H1 (cell line): ENCODE results near the gene REC8. TPM values are rescaled to one million over a fixed set of nuclear protein-coding genes. Genes with fewer than 3 reads are reported as not detected.

Experiments
- CTCF ChIA-PET: fragments of 300-600 bp; sonication (Branson Sonifier 250); formaldehyde crosslinking; loops from one replicate; lab custom pipeline; 2021; ENCODE audit not compliant: partially characterized antibody; lab: Charles Lee
- POLR2A ChIA-PET: fragments of 300-600 bp; sonication (Branson Sonifier 250); formaldehyde crosslinking; loops from one replicate; lab custom pipeline; 2021; ENCODE audit warnings: inconsistent platforms; ENCODE audit not compliant: partially characterized antibody; lab: Charles Lee
- DNase-seq, 2 experiments: peaks; one replicate each; pipeline versions ENCODE4 v3.0.0 to v3.0.0-alpha.2; 2010 to 2022; ENCODE audit warnings: low spot score in 2 of 2, low read depth in 1 of 2, mixed read lengths in 1 of 2
- FAIRE-seq: peaks from 2 replicates; lab custom pipeline; 2011; peaks lifted over from hg19 to GRCh38; lab: Jason Lieb, UNC
- H2AFZ ChIP-seq: 2 replicates; pipeline ENCODE4 v1.8.1; 2012; ENCODE audit warnings: low read length, inconsistent platforms
- H2AK5ac ChIP-seq: 2 replicates; pipeline ENCODE4 v1.6.1; 2013; ENCODE audit warnings: low read depth, low read length
- H2BK120ac ChIP-seq: replicated peaks from 2 replicates; pipeline ENCODE3; 2013; ENCODE audit warnings: low read depth, low read length, inconsistent platforms
- H2BK12ac ChIP-seq: 2 replicates; pipeline ENCODE4 v1.6.1; 2013; ENCODE audit warnings: low read depth, low read length
- H2BK15ac ChIP-seq: 2 replicates; pipeline ENCODE4 v1.6.1; 2013; ENCODE audit warnings: low read length
- H2BK20ac ChIP-seq: 2 replicates; pipeline ENCODE4 v1.6.1; 2013; ENCODE audit warnings: low read length
- H2BK5ac ChIP-seq: 2 replicates; pipeline ENCODE4 v1.6.1; 2013; ENCODE audit warnings: low read depth, low read length
- H3K14ac ChIP-seq: 2 replicates; pipeline ENCODE4 v1.6.1; 2013; ENCODE audit warnings: inconsistent platforms; ENCODE audit not compliant: insufficient read length
- H3K18ac ChIP-seq: 2 replicates; pipeline ENCODE4 v1.6.1; 2013; ENCODE audit warnings: low read length; ENCODE audit errors: extremely low read depth
- H3K23ac ChIP-seq: 2 replicates; pipeline ENCODE4 v1.6.1; 2013; ENCODE audit warnings: inconsistent platforms; ENCODE audit not compliant: insufficient read length
- H3K23me2 ChIP-seq: 2 replicates; pipeline ENCODE4 v1.6.1; 2013; ENCODE audit warnings: low read depth, low read length
- H3K27ac ChIP-seq: 2 replicates; pipeline ENCODE4 v1.6.1; 2011; ENCODE audit warnings: low read depth, low read length, inconsistent platforms
- H3K27me3 ChIP-seq, 4 experiments: replicated peaks in 1 of 4; 1 replicate in 1 of 4; 2 replicates in 3 of 4; pipeline versions ENCODE4 v1.6.1 to v1.8.1; 2011 to 2013; ENCODE audit warnings: low read length in 3 of 4, mild to moderate bottlenecking in 3 of 4, inconsistent platforms in 2 of 4, mixed read lengths in 2 of 4, moderate library complexity in 1 of 4; ENCODE audit not compliant: control insufficient read depth in 3 of 4, insufficient read depth in 3 of 4; ENCODE audit errors: extremely low read depth in 1 of 4
- H3K36me3 ChIP-seq, 4 experiments: 2 replicates each; pipeline versions ENCODE4 v1.6.1 to v1.8.1; 2011 to 2013; ENCODE audit warnings: mild to moderate bottlenecking in 4 of 4, low read length in 3 of 4, moderate library complexity in 2 of 4, control low read depth in 1 of 4, inconsistent platforms in 1 of 4; ENCODE audit not compliant: insufficient read depth in 4 of 4, control insufficient read depth in 2 of 4
- H3K4ac ChIP-seq: replicated peaks from 2 replicates; pipeline ENCODE3; 2013; ENCODE audit warnings: low read length, low read depth, mixed read lengths, inconsistent platforms; ENCODE audit not compliant: insufficient read length
- H3K4me1 ChIP-seq, 4 experiments: replicated peaks in 1 of 4; 1 replicate in 1 of 4; 2 replicates in 3 of 4; pipeline versions ENCODE4 v1.6.1 to v1.8.1; 2011 to 2013; ENCODE audit warnings: low read length in 3 of 4, inconsistent platforms in 2 of 4, mixed read lengths in 1 of 4; ENCODE audit not compliant: insufficient read depth in 4 of 4, control insufficient read depth in 3 of 4
- H3K4me2 ChIP-seq, 2 experiments: 2 replicates each; pipeline versions ENCODE4 v1.6.1 to v1.8.1; 2011 to 2013; ENCODE audit warnings: low read depth in 2 of 2, low read length in 2 of 2, control low read depth in 1 of 2, inconsistent platforms in 1 of 2, mild to moderate bottlenecking in 1 of 2; ENCODE audit not compliant: insufficient read depth in 1 of 2
- H3K4me3 ChIP-seq, 4 experiments: fragments of 200-600, 300-600 bp in 1 of 4; sonication (generic), shearing (Covaris generic), sonication (Bioruptor Twin) in 1 of 4; 2 replicates each; pipeline versions ENCODE4 v1.5.1 to v1.8.1; 2011 to 2016; ENCODE audit warnings: low read length in 4 of 4, low read depth in 3 of 4, control low read depth in 2 of 4, inconsistent platforms in 2 of 4, mild to moderate bottlenecking in 2 of 4, mixed read lengths in 1 of 4, moderate library complexity in 1 of 4; ENCODE audit not compliant: insufficient read depth in 2 of 4; ENCODE audit errors: extremely low read depth in 1 of 4
- H3K56ac ChIP-seq: replicated peaks from 2 replicates; pipeline ENCODE3; 2013; ENCODE audit warnings: low read depth, mild to moderate bottlenecking, mixed read lengths, low read length, inconsistent platforms; ENCODE audit not compliant: insufficient read length
- H3K79me1 ChIP-seq: 2 replicates; pipeline ENCODE4 v1.6.1; 2013; ENCODE audit warnings: low read depth, low read length, control low read depth
- H3K79me2 ChIP-seq, 2 experiments: 2 replicates each; pipeline versions ENCODE4 v1.6.1 to v1.8.1; 2012 to 2013; ENCODE audit warnings: low read length in 2 of 2, mild to moderate bottlenecking in 2 of 2, inconsistent platforms in 1 of 2; ENCODE audit not compliant: insufficient read depth in 2 of 2, control insufficient read depth in 1 of 2
- H3K9ac ChIP-seq, 4 experiments: replicated peaks in 1 of 4; 1 replicate in 1 of 4; 2 replicates in 3 of 4; pipeline versions ENCODE4 v1.6.1 to v1.8.1; 2011 to 2013; ENCODE audit warnings: low read depth in 3 of 4, low read length in 3 of 4, control low read depth in 2 of 4, mild to moderate bottlenecking in 2 of 4, moderate library complexity in 2 of 4, inconsistent platforms in 1 of 4; ENCODE audit errors: extremely low read depth in 1 of 4
- H3K9me3 ChIP-seq, 2 experiments: 2 replicates each; pipeline versions ENCODE4 v1.6.1 to v1.8.1; 2012 to 2013; ENCODE audit warnings: mild to moderate bottlenecking in 2 of 2, moderate library complexity in 2 of 2, control low read depth in 1 of 2, inconsistent platforms in 1 of 2, low read depth in 1 of 2, low read length in 1 of 2, mixed read lengths in 1 of 2; ENCODE audit not compliant: insufficient read depth in 2 of 2
- H4K20me1 ChIP-seq, 2 experiments: replicated peaks in 1 of 2; 2 replicates each; pipeline versions ENCODE3 to v1.8.1; 2011 to 2013; ENCODE audit warnings: inconsistent platforms in 2 of 2, low read length in 2 of 2, mild to moderate bottlenecking in 1 of 2; ENCODE audit not compliant: insufficient read depth in 2 of 2, control insufficient read depth in 1 of 2
- H4K5ac ChIP-seq: 2 replicates; pipeline ENCODE4 v1.6.1; 2013; ENCODE audit warnings: low read length, low read depth, mixed read lengths, inconsistent platforms; ENCODE audit not compliant: insufficient read length
- H4K8ac ChIP-seq: 2 replicates; pipeline ENCODE4 v1.8.0; 2013; ENCODE audit warnings: mild to moderate bottlenecking, moderate library complexity, low read length, inconsistent platforms; ENCODE audit not compliant: insufficient read depth; ENCODE audit errors: extremely low read depth
- H4K91ac ChIP-seq: replicated peaks from 2 replicates; pipeline ENCODE3; 2013; ENCODE audit warnings: low read length, mixed read lengths, inconsistent platforms; ENCODE audit not compliant: insufficient read length
- CREB1 ChIP-seq: IDR thresholded peaks from 2 replicates; pipeline ENCODE4 v1.6.1; 2012; ENCODE audit warnings: inconsistent platforms
- FOSL1 ChIP-seq: IDR thresholded peaks from 2 replicates; pipeline ENCODE4 v1.6.1; 2011; ENCODE audit warnings: mild to moderate bottlenecking, low read depth, low read length, moderate library complexity; ENCODE audit not compliant: insufficient read depth
- GABPA ChIP-seq: IDR thresholded peaks from 2 replicates; pipeline ENCODE4 v1.6.1; 2011; ENCODE audit warnings: mild to moderate bottlenecking, low read length, moderate library complexity, borderline replicate concordance; ENCODE audit not compliant: insufficient read depth
- PHF8 ChIP-seq: fragments of 200-600 bp; sonication (generic); conservative IDR thresholded peaks from 2 replicates; pipeline ENCODE4 v1.7.1; 2012; ENCODE audit warnings: low read depth, mild to moderate bottlenecking, inconsistent platforms, low read length, moderate library complexity
- SIRT6 ChIP-seq: IDR thresholded peaks from one replicate; pipeline ENCODE4 v1.7.1; 2012; ENCODE audit warnings: low read length, inconsistent platforms
- SIX5 ChIP-seq: IDR thresholded peaks from 2 replicates; pipeline ENCODE4 v1.6.1; 2011; ENCODE audit warnings: mild to moderate bottlenecking, low read depth, low read length
- ZNF274 ChIP-seq: IDR thresholded peaks from 2 replicates; pipeline ENCODE4 v1.7.0; 2012; ENCODE audit warnings: low read length, borderline replicate concordance; ENCODE audit errors: extremely low read depth
- WGBS, 2 experiments: shearing (Covaris generic) in 1 of 2; methylation state at CpG; one replicate each; pipeline versions ENCODE4 v1.1.6 to v1.1.7; 2013 to 2015; ENCODE audit warnings: low lambda C conversion rate in 2 of 2, mixed read lengths in 2 of 2, inconsistent platforms in 1 of 2, low coverage in 1 of 2, missing lambda C conversion rate in 1 of 2; ENCODE audit not compliant: insufficient replicate concordance in 2 of 2, insufficient coverage in 1 of 2, insufficient read length in 1 of 2; ENCODE audit errors: extremely low coverage in 1 of 2, missing lambda C conversion rate in 1 of 2; 5-methylcytosine and 5-hydroxymethylcytosine counted together
- polyA plus RNA-seq, 7 experiments: library from polyadenylated mRNA; depleted of rRNA in 3 of 7; stranded (reverse) in 5 of 7; unstranded in 2 of 7; fragments of >200 nt in 5 of 7; fragments of 200-250 nt in 2 of 7; gene quantifications; 1 replicate in 5 of 7; 2 replicates in 1 of 7; 4 replicates in 1 of 7; pipeline versions ENCODE4 v1.2.1 to v1.2.3, GENCODE V29; 2011 to 2013; ENCODE audit warnings: missing spikeins in 2 of 7, mixed read lengths in 2 of 7
- total RNA-seq: library from RNA; stranded (reverse); fragmentation: NEBNext Ultra II Directional; extraction: Animal tissue kit (Norgen Biotek cat#: 25700); gene quantifications from 2 replicates; pipeline ENCODE4 v1.2.1, GENCODE V29; 2021

REC8 gene
- total and polyA plus RNA-seq, 2 of the 8 experiments (the other 6 are each of a cell fraction or from before 2014, with no cell fraction given), result 9.8 to 28.5 TPM

GRCh38 chr14:24167469-24168114 is 4.3 kb upstream of the REC8 start:
- ChIA-PET CTCF (no interaction called here), POLR2A (interaction anchor here (0.9 kb wide), 1 partner anchor 10 kb away, joined by 3 read pairs; no protein-coding TSS in a partner anchor)
- no peak overlapping the region for H2AK5ac ChIP-seq
- H3K18ac ChIP-seq, result no peak overlapping the region
- no peaks in the 10 kb centered on the region for H3K9me3 ChIP-seq
- FAIRE-seq (no peak), DNase-seq (no peak)
- no peaks in the 10 kb centered on the region for H3K27me3 ChIP-seq
- H2BK12ac ChIP-seq, result no peak overlapping the region
- H4K8ac ChIP-seq, result no peak overlapping the region
- no peaks in the 10 kb centered on the region for H3K79me2 ChIP-seq
- H4K20me1 ChIP-seq, result peaks cover 0 to 9% of the 10 kb centered on the region in 2 experiments
- no peak overlapping the region for H3K23ac ChIP-seq
- no peak overlapping the region for H3K4me3 ChIP-seq
- H3K4ac ChIP-seq, result no peak overlapping the region
- no peak overlapping the region for H3K9ac ChIP-seq
- no peaks in the 10 kb centered on the region for H3K79me1 ChIP-seq
- no peak for TF ChIP-seq PHF8
- TF ChIP-seq CREB1, result no peak
- no peak for TF ChIP-seq SIX5
- TF ChIP-seq GABPA, result no peak
- TF ChIP-seq FOSL1, result no peak
- TF ChIP-seq ZNF274, result no peak
- no peak for TF ChIP-seq SIRT6
- H3K14ac ChIP-seq, result no peak overlapping the region
- no peak overlapping the region for H3K4me2 ChIP-seq
- no peak overlapping the region for H3K56ac ChIP-seq
- no peak overlapping the region for H4K91ac ChIP-seq
- no peak overlapping the region for H2BK15ac ChIP-seq
- H3K23me2 ChIP-seq, result peaks cover 5% of the 10 kb centered on the region; the same call in 1 of the 2 replicates
- H2BK120ac ChIP-seq, result no peak overlapping the region
- peaks cover 0 to 18% (median 5%) of the 10 kb centered on the region in 4 experiments; a peak in 6 of 8 replicates for H3K36me3 ChIP-seq
- H4K5ac ChIP-seq, result no peak overlapping the region
- no peak overlapping the region for H2AFZ ChIP-seq
- no peak overlapping the region for H2BK20ac ChIP-seq
- H3K27ac ChIP-seq, result no peak overlapping the region
- WGBS, 2 experiments, result 92% methylated on average over 3 of the region's 3 CpGs; no CpG with 5 or more reads in 1 of the 2 experiments
- peaks cover 0 to 4% (median 2%) of the 10 kb centered on the region in 4 experiments; a peak in 4 of 7 replicates for H3K4me1 ChIP-seq
- H2BK5ac ChIP-seq, result no peak overlapping the region
